ENCODE measurements around the gene WNT4.
"Not testable (repeated sequence)": the region's sequence is repeated elsewhere in the genome, so short reads cannot be mapped to it uniquely, and the experiment has no call there.

WNT4 gene

GRCh38 chr1:22104865-22105437 is 37.9 kb downstream of the WNT4 start:
- TF ChIP-seq Cebpa-rat (IDR thresholded peaks at IDR 0.05), result no peak
- Histone ChIP-seq H3K4me3 (no peak overlapping the region), H3K27ac (no peak overlapping the region), H3K4me1 (peaks cover 10% of the 10 kb centered on the region; the same call in 1 of the 2 replicates), H3K27me3 (no peaks in the 10 kb centered on the region), H3K4me2 (no peak overlapping the region), H3K9ac (no peak overlapping the region), H4K20me1 (peaks cover 99% of the 10 kb centered on the region), H3K36me3 (peaks cover 70% of the 10 kb centered on the region), H3K9me3 (no peaks in the 10 kb centered on the region)

DNA sequence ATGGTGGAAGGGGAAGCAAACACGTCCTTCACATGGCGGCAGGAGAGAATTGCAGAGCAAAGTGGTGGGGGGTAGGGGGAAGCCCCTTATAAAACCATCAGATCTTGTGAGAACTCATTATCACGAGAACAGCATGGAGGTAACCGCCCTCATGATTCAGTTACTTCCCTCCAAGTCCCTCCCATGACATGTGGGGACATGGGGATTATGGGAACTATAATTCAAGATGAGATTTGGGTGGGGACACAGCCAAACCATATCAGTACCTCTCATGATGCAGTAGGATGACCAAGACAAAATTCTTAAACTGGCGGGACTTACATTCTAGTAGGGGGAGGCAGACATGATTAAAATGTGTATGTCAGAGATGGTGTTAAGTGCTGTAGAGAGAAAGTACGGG is 38.8 kb downstream of the WNT4 start:
- no peak for TF ChIP-seq Cebpa-rat (IDR thresholded peaks at IDR 0.05)
- Histone ChIP-seq H3K27me3 (no peaks in the 10 kb centered on the region), H3K4me3 (no peak overlapping the region), H3K9ac (no peak overlapping the region), H3K4me1 (peaks cover 10% of the 10 kb centered on the region; the same call in 1 of the 2 replicates), H4K20me1 (peaks cover 99% of the 10 kb centered on the region), H3K27ac (no peak overlapping the region), H3K36me3 (peaks cover 69% of the 10 kb centered on the region), H3K4me2 (no peak overlapping the region), H3K9me3 (no peaks in the 10 kb centered on the region)

DNA sequence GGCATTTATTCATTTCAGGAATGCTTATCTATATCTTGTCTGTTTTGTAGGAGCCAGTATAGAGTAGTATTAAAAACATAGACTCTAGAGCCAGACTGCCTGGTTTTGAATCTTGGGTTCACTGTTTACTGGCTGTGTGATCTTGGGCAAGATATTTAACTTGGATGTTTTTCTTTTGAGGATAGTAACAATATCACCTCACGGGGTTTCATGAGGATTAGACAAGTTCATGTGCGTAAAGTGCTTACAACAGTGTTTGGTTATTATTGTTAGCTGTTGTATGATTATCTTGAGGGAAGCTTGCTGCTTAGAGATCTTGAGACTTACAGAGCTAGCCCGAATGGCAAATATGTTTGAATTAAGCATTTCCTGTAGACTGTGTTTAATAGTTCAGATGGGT is 40.2 kb downstream of the WNT4 start:
- TF ChIP-seq Cebpa-rat (IDR thresholded peaks at IDR 0.05), result no peak
- peaks cover 10% of the 10 kb centered on the region; the same call in 1 of the 2 replicates for H3K4me1 ChIP-seq
- H3K27me3 ChIP-seq, result no peaks in the 10 kb centered on the region
- no peaks in the 10 kb centered on the region for H3K9me3 ChIP-seq
- H3K9ac ChIP-seq, result no peak overlapping the region
- H3K36me3 ChIP-seq, result peaks cover 69% of the 10 kb centered on the region
- no peak overlapping the region for H3K27ac ChIP-seq
- no peak overlapping the region for H3K4me3 ChIP-seq
- peaks cover 98% of the 10 kb centered on the region for H4K20me1 ChIP-seq
- no peak overlapping the region for H3K4me2 ChIP-seq

GRCh38 chr1:22101995-22102394 is 40.9 kb downstream of the WNT4 start:
- Histone ChIP-seq H3K36me3 (peaks cover 69% of the 10 kb centered on the region), H4K20me1 (peaks cover 98% of the 10 kb centered on the region), H3K4me2 (no peak overlapping the region), H3K9me3 (no peaks in the 10 kb centered on the region), H3K27me3 (no peaks in the 10 kb centered on the region), H3K4me1 (peaks cover 10% of the 10 kb centered on the region; the same call in 1 of the 2 replicates), H3K27ac (no peak overlapping the region), H3K4me3 (no peak overlapping the region), H3K9ac (no peak overlapping the region)
- no peak for TF ChIP-seq Cebpa-rat (IDR thresholded peaks at IDR 0.05)

DNA sequence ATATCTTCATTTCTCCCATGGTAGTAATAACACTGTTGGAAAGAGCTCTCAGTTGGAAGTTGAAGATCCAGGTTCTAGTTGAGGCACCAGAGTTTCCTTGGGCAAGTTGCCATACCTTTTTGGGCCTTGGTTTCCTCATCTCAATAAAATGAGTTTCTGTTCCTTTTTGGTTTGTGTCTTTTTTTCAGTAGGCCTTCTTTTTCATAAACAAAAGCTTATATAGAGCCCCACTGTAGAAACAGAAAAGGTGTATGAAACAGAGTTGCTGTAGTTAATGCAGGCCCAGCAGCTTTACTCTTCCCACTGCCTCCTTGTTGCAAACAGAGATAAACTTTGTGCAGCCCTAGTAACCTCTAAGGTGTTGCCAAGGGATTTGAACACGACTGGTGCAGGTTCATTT is 41.7 kb downstream of the WNT4 start:
- Histone ChIP-seq H3K27me3 (no peaks in the 10 kb centered on the region), H3K4me3 (no peak overlapping the region), H3K4me1 (peaks cover 10% of the 10 kb centered on the region; the same call in 1 of the 2 replicates), H3K4me2 (no peak overlapping the region), H4K20me1 (peaks cover 98% of the 10 kb centered on the region), H3K9me3 (no peaks in the 10 kb centered on the region), H3K9ac (no peak overlapping the region), H3K27ac (no peak overlapping the region), H3K36me3 (peaks cover 69% of the 10 kb centered on the region)
- TF ChIP-seq Cebpa-rat (IDR thresholded peaks at IDR 0.05), result no peak

DNA sequence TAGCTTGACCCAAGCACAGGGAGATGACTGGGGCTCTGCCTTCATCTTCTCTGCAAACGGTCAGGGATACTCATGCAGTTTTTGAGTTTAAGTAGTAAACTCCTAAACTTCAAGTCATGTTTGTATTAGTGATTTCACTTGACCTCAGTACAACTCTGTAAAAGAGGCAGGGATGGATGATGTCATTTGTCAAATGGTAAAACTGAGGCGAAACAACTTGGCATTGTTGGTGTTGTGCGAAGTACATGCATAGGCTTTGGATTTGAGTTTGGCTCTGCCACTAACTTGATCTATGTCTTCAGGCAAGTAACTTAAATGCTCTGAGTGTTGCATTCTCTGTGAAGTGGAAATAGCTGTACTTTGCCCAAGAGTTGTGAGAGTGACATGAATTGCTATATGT is 42.7 kb downstream of the WNT4 start:
- Histone ChIP-seq H3K4me3 (no peak overlapping the region), H3K4me1 (peaks cover 10% of the 10 kb centered on the region; the same call in 1 of the 2 replicates), H3K4me2 (no peak overlapping the region), H4K20me1 (peaks cover 98% of the 10 kb centered on the region), H3K27ac (no peak overlapping the region), H3K9me3 (no peaks in the 10 kb centered on the region), H3K27me3 (no peaks in the 10 kb centered on the region), H3K36me3 (peaks cover 70% of the 10 kb centered on the region), H3K9ac (no peak overlapping the region)
- no peak for TF ChIP-seq Cebpa-rat (IDR thresholded peaks at IDR 0.05)

DNA sequence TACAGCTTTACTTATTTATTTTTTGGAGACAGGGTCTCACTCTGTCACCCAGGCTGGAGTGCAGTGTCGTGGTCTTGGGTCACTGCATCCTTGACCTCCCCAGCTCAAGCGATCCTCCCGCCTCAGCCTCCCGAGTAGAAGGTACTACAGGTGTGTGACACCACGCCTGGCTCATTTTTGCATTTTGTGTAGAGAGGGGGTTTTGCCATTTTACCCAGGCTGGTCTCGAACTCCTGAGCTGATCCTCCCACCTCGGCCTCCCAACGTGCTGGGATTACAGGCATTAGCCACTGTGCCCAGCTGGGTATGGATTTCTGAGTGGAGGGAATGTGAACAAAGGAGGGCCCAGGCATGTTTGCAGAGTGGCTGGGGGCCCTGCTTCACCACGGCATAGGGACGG is 44.1 kb downstream of the WNT4 start:
- H3K4me2 ChIP-seq, result no peak overlapping the region
- no peak overlapping the region for H3K27ac ChIP-seq
- no peak overlapping the region for H3K9ac ChIP-seq
- peaks cover 10% of the 10 kb centered on the region; the same call in 1 of the 2 replicates for H3K4me1 ChIP-seq
- TF ChIP-seq Cebpa-rat (IDR thresholded peaks at IDR 0.05), result no peak
- H4K20me1 ChIP-seq, result peaks cover 94% of the 10 kb centered on the region
- H3K36me3 ChIP-seq, result peaks cover 77% of the 10 kb centered on the region
- no peaks in the 10 kb centered on the region for H3K27me3 ChIP-seq
- no peaks in the 10 kb centered on the region for H3K9me3 ChIP-seq
- no peak overlapping the region for H3K4me3 ChIP-seq

DNA sequence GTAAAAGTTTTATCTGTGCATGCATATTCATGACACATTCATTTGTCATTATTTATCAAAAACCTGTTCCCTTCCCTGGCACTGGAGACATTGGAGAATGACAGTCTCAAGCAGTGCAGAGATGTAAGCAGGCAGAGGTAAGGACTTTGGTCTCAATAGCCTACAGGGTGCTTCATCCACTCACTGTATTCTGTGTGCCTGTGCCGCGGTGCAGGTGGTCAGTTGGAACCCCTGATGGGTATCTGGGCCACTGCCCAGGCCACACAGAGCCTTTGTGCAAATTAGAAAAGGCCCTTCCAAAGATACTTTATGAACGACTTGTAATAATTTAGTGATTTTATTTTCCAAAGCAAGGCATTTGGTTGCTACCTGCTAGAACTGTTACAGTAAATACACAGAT is 46.4 kb downstream of the WNT4 start:
- no peak overlapping the region for H3K4me3 ChIP-seq
- no peaks in the 10 kb centered on the region for H3K9me3 ChIP-seq
- no peak for TF ChIP-seq Cebpa-rat (IDR thresholded peaks at IDR 0.05)
- no peak overlapping the region for H3K9ac ChIP-seq
- no peak overlapping the region for H3K27ac ChIP-seq
- H3K4me2 ChIP-seq, result no peak overlapping the region
- H3K36me3 ChIP-seq, result peaks cover 88% of the 10 kb centered on the region
- peaks cover 10% of the 10 kb centered on the region; the same call in 1 of the 2 replicates for H3K4me1 ChIP-seq
- H3K27me3 ChIP-seq, result no peaks in the 10 kb centered on the region
- H4K20me1 ChIP-seq, result peaks cover 90% of the 10 kb centered on the region

DNA sequence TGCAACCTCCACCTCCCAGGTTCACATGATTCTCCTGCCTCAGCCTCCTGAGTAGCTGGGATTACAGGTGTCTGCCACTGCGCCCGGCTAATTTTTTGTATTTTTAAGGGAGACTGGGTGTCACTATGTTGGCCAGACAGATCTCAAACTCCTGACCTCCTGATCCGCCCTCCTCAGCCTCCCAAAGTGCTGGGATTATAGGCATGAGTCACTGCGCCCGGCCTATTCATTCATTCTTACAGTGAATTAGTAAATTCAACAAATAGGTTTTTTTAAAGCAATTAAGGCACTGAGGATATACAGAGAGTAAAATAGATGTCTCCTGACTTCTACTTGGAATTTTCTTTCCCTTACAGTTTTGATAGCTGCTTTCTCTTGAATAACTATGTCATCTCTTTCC is 46.9 kb downstream of the WNT4 start:
- Histone ChIP-seq H3K9ac (no peak overlapping the region), H3K36me3 (peaks cover 89% of the 10 kb centered on the region), H3K4me1 (peaks cover 12% of the 10 kb centered on the region), H3K27ac (no peak overlapping the region), H4K20me1 (peaks cover 90% of the 10 kb centered on the region), H3K27me3 (no peaks in the 10 kb centered on the region), H3K4me3 (no peak overlapping the region), H3K4me2 (no peak overlapping the region), H3K9me3 (no peaks in the 10 kb centered on the region)
- TF ChIP-seq Cebpa-rat (IDR thresholded peaks at IDR 0.05), result no peak

- H3K27me3 ChIP-seq, result no peaks in the 10 kb centered on the region
- H3K4me1 ChIP-seq, result peaks cover 29% of the 10 kb centered on the region
- TF ChIP-seq Cebpa-rat (IDR thresholded peaks at IDR 0.05), result no peak
- H3K4me2 ChIP-seq, result no peak overlapping the region
- H3K4me3 ChIP-seq, result no peak overlapping the region
- H3K9me3 ChIP-seq, result no peaks in the 10 kb centered on the region
- H3K9ac ChIP-seq, result no peak overlapping the region
- no peak overlapping the region for H3K27ac ChIP-seq
- peaks cover 90% of the 10 kb centered on the region for H4K20me1 ChIP-seq
- H3K36me3 ChIP-seq, result peaks cover 69% of the 10 kb centered on the region
Observed at GRCh38 chr1:22093513-22093912, 49.4 kb downstream of the WNT4 start.

GRCh38 chr1:22092026-22092768 is 50.7 kb downstream of the WNT4 start:
- Histone ChIP-seq H3K4me1 (peaks cover 42% of the 10 kb centered on the region), H3K36me3 (peaks cover 69% of the 10 kb centered on the region), H4K20me1 (peaks cover 92% of the 10 kb centered on the region)
- H3K27me3 ChIP-seq, H3K4me2 ChIP-seq, H3K4me3 ChIP-seq, H3K9me3 ChIP-seq, H3K27ac ChIP-seq, H3K9ac ChIP-seq: not testable (repeated sequence)

Data from BLaER1 (cell line).